Neural cell (in vitro differentiated cells): ENCODE data around the gene MTARC1. TPM values are rescaled to one million over a fixed set of nuclear protein-coding genes. Genes with fewer than 3 reads are reported as not detected.

Experiments used
- H2AFZ ChIP-seq: fragments of 200-600, 300-800 bp; sonication (generic), shearing (Covaris generic); 2 replicates; pipeline ENCODE4 v1.6.0; 2014; ENCODE audit warnings: low read depth, mild to moderate bottlenecking, antibody characterized with exemption, low read length, moderate library complexity
- H3F3A ChIP-seq: fragments of 200-600 bp; shearing (Covaris generic); 2 replicates; pipeline ENCODE4 v1.6.1; 2016; ENCODE audit warnings: mild to moderate bottlenecking, moderate library complexity, mixed read lengths, antibody characterized with exemption, low read length; ENCODE audit not compliant: insufficient read depth, poor library complexity, severe bottlenecking
- H3K27ac ChIP-seq: fragments of 200-600, 300-800 bp; sonication (generic), shearing (Covaris generic); 2 replicates; pipeline ENCODE4 v1.5.1; 2014; ENCODE audit warnings: mild to moderate bottlenecking, low read length, moderate library complexity
- H3K27me3 ChIP-seq: fragments of 300-800, 200-600 bp; sonication (generic), shearing (Covaris generic); 2 replicates; pipeline ENCODE4 v1.6.0; 2014; ENCODE audit warnings: mild to moderate bottlenecking, low read depth, low read length, moderate library complexity; ENCODE audit not compliant: insufficient read depth
- H3K36me3 ChIP-seq: fragments of 300-800, 200-600 bp; sonication (generic), shearing (Covaris generic); 2 replicates; pipeline ENCODE4 v1.5.1; 2014; ENCODE audit warnings: mild to moderate bottlenecking, antibody characterized with exemption, low read length, moderate library complexity; ENCODE audit not compliant: insufficient read depth
- H3K4me2 ChIP-seq: fragments of 300-800, 200-600 bp; sonication (generic), shearing (Covaris generic); 2 replicates; pipeline ENCODE4 v1.6.0; 2014; ENCODE audit warnings: mild to moderate bottlenecking, low read length
- H3K4me3 ChIP-seq: fragments of 300-800, 200-600 bp; sonication (generic), shearing (Covaris generic); 2 replicates; pipeline ENCODE4 v1.5.1; 2014; ENCODE audit warnings: mild to moderate bottlenecking, low read length, moderate library complexity
- H3K79me2 ChIP-seq: fragments of 200-600 bp; shearing (Covaris generic); replicated peaks from 2 replicates; pipeline ENCODE4 v1.6.0; 2014; ENCODE audit warnings: mild to moderate bottlenecking, low read length, moderate library complexity; ENCODE audit not compliant: insufficient read depth
- H3K9ac ChIP-seq: fragments of 300-800, 200-600 bp; sonication (generic), shearing (Covaris generic); 2 replicates; pipeline ENCODE4 v1.6.1; 2016; ENCODE audit warnings: mild to moderate bottlenecking, low read length, mixed read lengths
- H3K9me2 ChIP-seq: fragments of 200-600 bp; shearing (Covaris generic); 2 replicates; pipeline ENCODE4 v1.6.1; 2016; ENCODE audit warnings: mild to moderate bottlenecking, low read length, mixed read lengths; ENCODE audit not compliant: insufficient read depth
- H3K9me3 ChIP-seq: fragments of 200-600, 300-800 bp; sonication (generic), shearing (Covaris generic); 2 replicates; pipeline ENCODE4 v1.6.1; 2016; ENCODE audit warnings: mild to moderate bottlenecking, mixed run types, low read length, moderate library complexity, mixed read lengths
- H4K20me1 ChIP-seq: fragments of 200-600 bp; shearing (Covaris generic); 2 replicates; pipeline ENCODE4 v1.6.1; 2016; ENCODE audit warnings: mild to moderate bottlenecking, mixed run types; ENCODE audit not compliant: insufficient read depth
- CTCF ChIP-seq: fragments of 450-650 bp; IDR thresholded peaks from 2 replicates; pipeline ENCODE4 v1.5.1; 2014; ENCODE audit warnings: antibody characterized with exemption, mild to moderate bottlenecking, moderate library complexity; ENCODE audit not compliant: poor library complexity, severe bottlenecking
- EP300 ChIP-seq: fragments of 450-650 bp; conservative IDR thresholded peaks from 2 replicates; pipeline ENCODE4 v1.6.1; 2014; ENCODE audit warnings: antibody characterized with exemption, mild to moderate bottlenecking, moderate library complexity; ENCODE audit not compliant: poor library complexity, severe bottlenecking
- EZH2 ChIP-seq: fragments of 200-600, 300-800 bp; shearing (Covaris generic), sonication (generic); IDR thresholded peaks from 2 replicates; pipeline ENCODE4 v1.6.1; 2014; ENCODE audit warnings: antibody characterized with exemption, low read length, borderline replicate concordance, mild to moderate bottlenecking; ENCODE audit not compliant: insufficient read depth, poor library complexity, severe bottlenecking
- MXI1 ChIP-seq: fragments of 450-650 bp; conservative IDR thresholded peaks from 2 replicates; pipeline ENCODE4 v1.6.1; 2014; ENCODE audit warnings: antibody characterized with exemption, mild to moderate bottlenecking; ENCODE audit not compliant: poor library complexity, severe bottlenecking
- POLR2AphosphoS5 ChIP-seq: IDR thresholded peaks from 2 replicates; pipeline ENCODE4 v1.6.1; 2012
- RAD21 ChIP-seq: fragments of 450-650 bp; conservative IDR thresholded peaks from 2 replicates; pipeline ENCODE4 v1.6.1; 2014; ENCODE audit warnings: antibody characterized with exemption, mild to moderate bottlenecking, moderate library complexity
- SMC3 ChIP-seq: fragments of 450-650 bp; conservative IDR thresholded peaks from 2 replicates; pipeline ENCODE4 v1.6.1; 2014; ENCODE audit warnings: antibody characterized with exemption, mild to moderate bottlenecking, moderate library complexity; ENCODE audit not compliant: poor library complexity
- TAF1 ChIP-seq: IDR thresholded peaks from 2 replicates; pipeline ENCODE4 v1.6.1; 2012; ENCODE audit warnings: low read depth
- polyA plus RNA-seq: library from polyadenylated mRNA; depleted of rRNA; stranded (reverse); fragments of >200 nt; gene quantifications from 2 replicates; pipeline ENCODE4 v1.2.3, GENCODE V29; 2014
- TF ChIP-seq, protein P1 (sequence below): IDR thresholded peaks from 2 replicates; pipeline ENCODE4 v1.6.1; 2012; ENCODE audit warnings: borderline replicate concordance

The MTARC1 gene
- polyA plus RNA-seq, 1 donor from 2014 or later, result 4.2 TPM

- H3K4me2 ChIP-seq, result no peak overlapping the region
- no peaks in the 10 kb centered on the region for H3K9me3 ChIP-seq
- H3K4me3 ChIP-seq, result no peak overlapping the region
- no peaks in the 10 kb centered on the region for H3K79me2 ChIP-seq
- no peaks in the 10 kb centered on the region for H3K36me3 ChIP-seq
- no peaks in the 10 kb centered on the region for H3F3A ChIP-seq
- H2AFZ ChIP-seq, result no peak overlapping the region
- H4K20me1 ChIP-seq, result no peaks in the 10 kb centered on the region
- H3K9me2 ChIP-seq, result no peaks in the 10 kb centered on the region
- H3K9ac ChIP-seq, result no peak overlapping the region
- TF ChIP-seq CTCF, result no peak
- TF ChIP-seq POLR2AphosphoS5, result no peak
- TF ChIP-seq MXI1, result no peak
- TF ChIP-seq, protein P1, sequence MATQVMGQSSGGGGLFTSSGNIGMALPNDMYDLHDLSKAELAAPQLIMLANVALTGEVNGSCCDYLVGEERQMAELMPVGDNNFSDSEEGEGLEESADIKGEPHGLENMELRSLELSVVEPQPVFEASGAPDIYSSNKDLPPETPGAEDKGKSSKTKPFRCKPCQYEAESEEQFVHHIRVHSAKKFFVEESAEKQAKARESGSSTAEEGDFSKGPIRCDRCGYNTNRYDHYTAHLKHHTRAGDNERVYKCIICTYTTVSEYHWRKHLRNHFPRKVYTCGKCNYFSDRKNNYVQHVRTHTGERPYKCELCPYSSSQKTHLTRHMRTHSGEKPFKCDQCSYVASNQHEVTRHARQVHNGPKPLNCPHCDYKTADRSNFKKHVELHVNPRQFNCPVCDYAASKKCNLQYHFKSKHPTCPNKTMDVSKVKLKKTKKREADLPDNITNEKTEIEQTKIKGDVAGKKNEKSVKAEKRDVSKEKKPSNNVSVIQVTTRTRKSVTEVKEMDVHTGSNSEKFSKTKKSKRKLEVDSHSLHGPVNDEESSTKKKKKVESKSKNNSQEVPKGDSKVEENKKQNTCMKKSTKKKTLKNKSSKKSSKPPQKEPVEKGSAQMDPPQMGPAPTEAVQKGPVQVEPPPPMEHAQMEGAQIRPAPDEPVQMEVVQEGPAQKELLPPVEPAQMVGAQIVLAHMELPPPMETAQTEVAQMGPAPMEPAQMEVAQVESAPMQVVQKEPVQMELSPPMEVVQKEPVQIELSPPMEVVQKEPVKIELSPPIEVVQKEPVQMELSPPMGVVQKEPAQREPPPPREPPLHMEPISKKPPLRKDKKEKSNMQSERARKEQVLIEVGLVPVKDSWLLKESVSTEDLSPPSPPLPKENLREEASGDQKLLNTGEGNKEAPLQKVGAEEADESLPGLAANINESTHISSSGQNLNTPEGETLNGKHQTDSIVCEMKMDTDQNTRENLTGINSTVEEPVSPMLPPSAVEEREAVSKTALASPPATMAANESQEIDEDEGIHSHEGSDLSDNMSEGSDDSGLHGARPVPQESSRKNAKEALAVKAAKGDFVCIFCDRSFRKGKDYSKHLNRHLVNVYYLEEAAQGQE, result no peak
- no peak for TF ChIP-seq EP300
- no peak for TF ChIP-seq EZH2
- no peak for TF ChIP-seq RAD21
- no peak for TF ChIP-seq TAF1
- no peak for TF ChIP-seq SMC3
- H3K27ac ChIP-seq, result no peak overlapping the region
- H3K27me3 ChIP-seq, result no peaks in the 10 kb centered on the region
Measured at GRCh38 chr1:220812308-220812707, 25.6 kb downstream of the MTARC1 start.

DNA sequence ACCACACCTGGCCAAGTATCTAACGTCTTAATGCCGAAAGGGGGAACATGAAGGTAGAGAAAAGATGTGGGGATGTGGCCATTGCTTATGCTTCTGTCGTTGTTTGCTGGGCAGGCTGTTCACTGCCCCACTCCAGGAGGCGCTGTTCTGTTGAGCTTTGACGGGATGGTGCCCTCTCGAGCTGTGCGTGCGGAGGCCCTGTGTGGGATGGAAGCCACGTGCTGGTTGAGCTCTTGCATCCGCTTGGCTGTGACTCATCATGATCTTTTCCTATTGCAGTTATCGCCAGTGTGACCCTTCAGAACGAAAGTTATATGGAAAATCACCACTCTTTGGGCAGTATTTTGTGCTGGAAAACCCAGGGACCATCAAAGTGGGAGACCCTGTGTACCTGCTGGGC is 26.3 kb downstream of the MTARC1 start:
- no peak overlapping the region for H2AFZ ChIP-seq
- no peak overlapping the region for H3K4me3 ChIP-seq
- H3K9me2 ChIP-seq, result no peaks in the 10 kb centered on the region
- no peak overlapping the region for H3K27ac ChIP-seq
- TF ChIP-seq CTCF (no peak), RAD21 (no peak), POLR2AphosphoS5 (no peak), MXI1 (no peak), SMC3 (no peak), TAF1 (no peak), EZH2 (no peak), EP300 (no peak)
- TF ChIP-seq, protein P1, result no peak
- no peak overlapping the region for H3K4me2 ChIP-seq
- H4K20me1 ChIP-seq, result no peaks in the 10 kb centered on the region
- H3K79me2 ChIP-seq, result no peaks in the 10 kb centered on the region
- no peak overlapping the region for H3K9ac ChIP-seq
- no peaks in the 10 kb centered on the region for H3K36me3 ChIP-seq
- H3K27me3 ChIP-seq, result no peaks in the 10 kb centered on the region
- no peaks in the 10 kb centered on the region for H3K9me3 ChIP-seq
- H3F3A ChIP-seq, result no peaks in the 10 kb centered on the region
